Gastroesophageal sphincter (tissue), 3 donors: ENCODE results near the gene CCL16.

Source experiments
- CTCF ChIP-seq, 4 experiments: fragments of 200-600 bp in 2 of 4; fragments of 450-650 bp in 2 of 4; sonication (generic) in 1 of 4; IDR thresholded peaks; one replicate each; pipeline ENCODE4 v1.5.1; 2017 to 2019; ENCODE audit warnings: antibody characterized with exemption in 4 of 4, mild to moderate bottlenecking in 2 of 4, moderate library complexity in 2 of 4
- POLR2A ChIP-seq, 2 donors: fragments of 450-650 bp; IDR thresholded peaks; one replicate each; pipeline ENCODE4 v1.6.1; 2017; ENCODE audit warnings: antibody characterized with exemption in 2 of 2, mild to moderate bottlenecking in 2 of 2, moderate library complexity in 1 of 2

GRCh38 chr17:35991075-35991474 is 9.8 kb upstream of the CCL16 start:
- no peak for TF ChIP-seq CTCF (IDR thresholded peaks at IDR 0.05)
- TF ChIP-seq POLR2A (IDR thresholded peaks at IDR 0.05), result no peak
